ENCODE data around the gene GALNT6. TPM values are rescaled to one million over a fixed set of nuclear protein-coding genes. Genes with fewer than 3 reads are reported as not detected.
A peak's percentile ranks its signal among the peaks of the same experiment; 100 is the strongest.

Gene GALNT6
- total and polyA plus RNA-seq, 8 donors, result 2.7 to 16.6 (median 9.3) TPM

- Histone ChIP-seq H3K27ac (peak within 1 kb of the TSS in 2 of 4 donors; percentile 27 to 55), H3K4me3 (peak within 1 kb of the TSS in 1 of 4 donors; percentile 30), H3K4me1 (no peaks in the 10 kb centered on the region), H3K36me3 (no peaks in the 10 kb centered on the region), H3K9me3 (no peaks in the 10 kb centered on the region), H3K27me3 (no peaks in the 10 kb centered on the region)
- TF ChIP-seq, protein P1, sequence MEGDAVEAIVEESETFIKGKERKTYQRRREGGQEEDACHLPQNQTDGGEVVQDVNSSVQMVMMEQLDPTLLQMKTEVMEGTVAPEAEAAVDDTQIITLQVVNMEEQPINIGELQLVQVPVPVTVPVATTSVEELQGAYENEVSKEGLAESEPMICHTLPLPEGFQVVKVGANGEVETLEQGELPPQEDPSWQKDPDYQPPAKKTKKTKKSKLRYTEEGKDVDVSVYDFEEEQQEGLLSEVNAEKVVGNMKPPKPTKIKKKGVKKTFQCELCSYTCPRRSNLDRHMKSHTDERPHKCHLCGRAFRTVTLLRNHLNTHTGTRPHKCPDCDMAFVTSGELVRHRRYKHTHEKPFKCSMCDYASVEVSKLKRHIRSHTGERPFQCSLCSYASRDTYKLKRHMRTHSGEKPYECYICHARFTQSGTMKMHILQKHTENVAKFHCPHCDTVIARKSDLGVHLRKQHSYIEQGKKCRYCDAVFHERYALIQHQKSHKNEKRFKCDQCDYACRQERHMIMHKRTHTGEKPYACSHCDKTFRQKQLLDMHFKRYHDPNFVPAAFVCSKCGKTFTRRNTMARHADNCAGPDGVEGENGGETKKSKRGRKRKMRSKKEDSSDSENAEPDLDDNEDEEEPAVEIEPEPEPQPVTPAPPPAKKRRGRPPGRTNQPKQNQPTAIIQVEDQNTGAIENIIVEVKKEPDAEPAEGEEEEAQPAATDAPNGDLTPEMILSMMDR (IDR thresholded peaks at IDR 0.05), result no peak
- intact Hi-C loops (cut with DNase I), result no loop called here
- DNase-seq (peak in 3 of 6 donors; percentile 32 to 74 (median 58)), FAIRE-seq (no peak), ATAC-seq (peak in 3 of 4 donors; percentile 42 to 61 (median 49))
- WGBS, 2 donors, result 91 to 97% methylated on average over 49 to 60 of the region's 60 CpGs
Observed at GRCh38 chr12:51323966-51324895, 67.0 kb downstream of the GALNT6 start, which contains the start of gene BIN2. Gene BIN2, minus strand, starts transcription at chr12:51324174. Its CDS starts 72 bp downstream, at chr12:51324102.

GRCh38 chr12:51323317-51323960 lies 67.8 kb downstream of the GALNT6 start:
- Histone ChIP-seq H3K4me3 (peak overlapping the region in 1 of 4 donors; percentile 30), H3K36me3 (no peaks in the 10 kb centered on the region), H3K4me1 (no peaks in the 10 kb centered on the region), H3K27me3 (no peaks in the 10 kb centered on the region), H3K27ac (peak overlapping the region in 2 of 4 donors; percentile 27 to 55), H3K9me3 (no peaks in the 10 kb centered on the region)
- 86 to 92% methylated on average over 15 of the region's 15 CpGs for WGBS, 2 donors
- intact Hi-C loops (cut with DNase I), result no loop called here
- TF ChIP-seq, protein P1 (IDR thresholded peaks at IDR 0.05), result no peak
- FAIRE-seq (no peak), DNase-seq (no peak), ATAC-seq (peak in 1 of 4 donors; percentile 13)

DNA sequence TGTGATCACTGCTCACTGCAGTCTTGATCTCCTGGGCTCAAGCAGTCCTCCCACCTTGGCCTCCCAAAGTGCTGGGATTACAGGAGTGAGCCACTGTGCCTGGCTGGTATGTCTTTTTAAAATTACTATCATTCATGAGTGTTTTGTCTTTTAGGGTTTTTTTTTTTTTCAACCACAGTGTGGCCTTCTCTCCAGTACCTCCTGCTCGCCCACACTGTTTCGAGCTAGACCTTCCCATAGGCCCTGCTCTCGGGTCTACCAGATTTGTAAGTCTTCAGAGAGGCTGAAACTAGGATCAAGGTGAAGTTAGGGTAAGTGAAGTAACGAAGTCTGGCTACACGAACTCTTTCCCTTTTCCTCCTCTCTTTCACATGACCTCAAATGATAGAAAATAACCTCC lies 68.8 kb downstream of the GALNT6 start:
- DNase-seq (no peak), FAIRE-seq (no peak), ATAC-seq (no peak)
- Histone ChIP-seq H3K27me3 (no peaks in the 10 kb centered on the region), H3K27ac (no peak overlapping the region), H3K4me1 (no peaks in the 10 kb centered on the region), H3K9me3 (no peaks in the 10 kb centered on the region), H3K36me3 (no peaks in the 10 kb centered on the region), H3K4me3 (peak overlapping the region in 1 of 4 donors; percentile 30)
- intact Hi-C loops (cut with DNase I), result no loop called here
- TF ChIP-seq, protein P1 (IDR thresholded peaks at IDR 0.05), result no peak
- WGBS, 2 donors, result 81 to 90% methylated on average over 5 of the region's 5 CpGs

DNA sequence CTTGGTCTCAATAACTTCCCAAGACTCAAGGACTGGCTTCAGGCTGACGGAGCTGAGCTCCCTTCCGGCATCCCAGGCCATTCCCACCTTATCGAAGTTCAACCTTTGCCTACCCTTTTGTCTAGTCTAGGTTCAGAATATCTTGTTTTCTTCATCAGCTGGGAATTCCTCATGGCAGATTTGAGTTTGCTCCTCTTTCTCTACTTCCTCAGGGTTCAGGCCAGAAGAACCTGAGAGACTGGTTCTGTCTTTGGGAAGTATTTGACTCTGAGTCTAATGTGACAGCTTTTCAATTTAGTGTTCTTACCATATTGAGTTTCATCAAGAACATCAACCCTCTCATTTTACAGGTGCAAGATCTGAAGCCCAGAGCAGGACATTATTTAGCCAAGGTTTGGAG lies 69.3 kb downstream of the GALNT6 start:
- Histone ChIP-seq H3K9me3 (no peaks in the 10 kb centered on the region), H3K27ac (no peak overlapping the region), H3K4me1 (no peaks in the 10 kb centered on the region), H3K4me3 (no peak overlapping the region), H3K36me3 (no peaks in the 10 kb centered on the region), H3K27me3 (no peaks in the 10 kb centered on the region)
- ATAC-seq (no peak), FAIRE-seq (no peak), DNase-seq (no peak)
- 81 to 85% methylated on average over 3 of the region's 3 CpGs for WGBS, 2 donors
- TF ChIP-seq, protein P1 (IDR thresholded peaks at IDR 0.05), result no peak
- intact Hi-C loops (cut with DNase I), result no loop called here

Measured in pancreas (tissue), 10 donors.